ENCODE results near the gene GABPB1. TPM values are rescaled to one million over a fixed set of nuclear protein-coding genes. Genes with fewer than 3 reads are reported as not detected.

Gene GABPB1
- total RNA-seq, 2 donors from 2014 or later = 43.2 to 45.1 TPM

GRCh38 chr15:50236433-50236832 lies 118.6 kb downstream of the GABPB1 start:
- H3K9me3 Mint-ChIP-seq = no peaks in the 10 kb centered on the region
- H3K4me1 Mint-ChIP-seq (ENCODE audit: low read depth in 2 of 2) = no peaks in the 10 kb centered on the region
- H3K36me3 Mint-ChIP-seq = no peaks in the 10 kb centered on the region
- H3K4me3 Mint-ChIP-seq = no peak overlapping the region
- H3K27me3 Mint-ChIP-seq = no peaks in the 10 kb centered on the region
- no peak for DNase-seq (ENCODE audit: low spot score)
- no peak for ATAC-seq
- H3K27ac Mint-ChIP-seq = no peak overlapping the region

- Mint-ChIP-seq H3K4me1 (ENCODE audit: low read depth in 2 of 2) (no peaks in the 10 kb centered on the region), H3K9me3 (no peaks in the 10 kb centered on the region), H3K27ac (no peak overlapping the region), H3K27me3 (no peaks in the 10 kb centered on the region), H3K36me3 (no peaks in the 10 kb centered on the region), H3K4me3 (no peak overlapping the region)
- DNase-seq (ENCODE audit: low spot score) (no peak), ATAC-seq (no peak)
These were observed 119.2 kb downstream of the GABPB1 start for GRCh38 chr15:50235794-50236193.

GRCh38 chr15:50234764-50235163 lies 120.2 kb downstream of the GABPB1 start:
- DNase-seq (ENCODE audit: low spot score) = no peak
- Mint-ChIP-seq H3K27ac (no peak overlapping the region), H3K4me3 (no peak overlapping the region), H3K36me3 (no peaks in the 10 kb centered on the region), H3K9me3 (no peaks in the 10 kb centered on the region), H3K4me1 (ENCODE audit: low read depth in 2 of 2) (no peaks in the 10 kb centered on the region), H3K27me3 (no peaks in the 10 kb centered on the region)
- ATAC-seq = no peak

GRCh38 chr15:50233192-50233736 lies 121.7 kb downstream of the GABPB1 start:
- Mint-ChIP-seq H3K36me3 (peaks cover 6% of the 10 kb centered on the region), H3K27me3 (no peaks in the 10 kb centered on the region), H3K4me1 (ENCODE audit: low read depth in 2 of 2) (no peaks in the 10 kb centered on the region), H3K27ac (no peak overlapping the region), H3K4me3 (no peak overlapping the region), H3K9me3 (no peaks in the 10 kb centered on the region)
- DNase-seq (ENCODE audit: low spot score) (no peak), ATAC-seq (no peak)

- Mint-ChIP-seq H3K4me1 (ENCODE audit: low read depth in 2 of 2) (no peaks in the 10 kb centered on the region), H3K36me3 (peaks cover 6% of the 10 kb centered on the region), H3K27me3 (no peaks in the 10 kb centered on the region), H3K4me3 (no peak overlapping the region), H3K9me3 (no peaks in the 10 kb centered on the region), H3K27ac (no peak overlapping the region)
- no peak for DNase-seq (ENCODE audit: low spot score)
- ATAC-seq = no peak
These were observed 122.2 kb downstream of the GABPB1 start for GRCh38 chr15:50232791-50233190.

GRCh38 chr15:50231761-50232160 lies 123.2 kb downstream of the GABPB1 start:
- no peak overlapping the region for H3K27ac Mint-ChIP-seq
- no peaks in the 10 kb centered on the region for H3K9me3 Mint-ChIP-seq
- H3K4me1 Mint-ChIP-seq (ENCODE audit: low read depth in 2 of 2) = no peaks in the 10 kb centered on the region
- H3K27me3 Mint-ChIP-seq = no peaks in the 10 kb centered on the region
- ATAC-seq = no peak
- no peak overlapping the region for H3K4me3 Mint-ChIP-seq
- H3K36me3 Mint-ChIP-seq = peaks cover 6% of the 10 kb centered on the region
- DNase-seq (ENCODE audit: low spot score) = no peak

GRCh38 chr15:50229336-50229735 lies 125.7 kb downstream of the GABPB1 start:
- H3K27ac Mint-ChIP-seq = no peak overlapping the region
- H3K4me1 Mint-ChIP-seq (ENCODE audit: low read depth in 2 of 2) = no peaks in the 10 kb centered on the region
- H3K36me3 Mint-ChIP-seq = peaks cover 6% of the 10 kb centered on the region

GRCh38 chr15:50228866-50229265 lies 126.1 kb downstream of the GABPB1 start:
- no peaks in the 10 kb centered on the region for H3K4me1 Mint-ChIP-seq (ENCODE audit: low read depth in 2 of 2)
- H3K36me3 Mint-ChIP-seq = peaks cover 6% of the 10 kb centered on the region
- H3K27ac Mint-ChIP-seq = no peak overlapping the region
- DNase-seq (ENCODE audit: low spot score) = no peak
- H3K9me3 Mint-ChIP-seq = no peaks in the 10 kb centered on the region
- no peak overlapping the region for H3K4me3 Mint-ChIP-seq
- no peaks in the 10 kb centered on the region for H3K27me3 Mint-ChIP-seq
- no peak for ATAC-seq

More at GRCh38 chr15:50229336-50229735, 125.7 kb downstream of the GABPB1 start:
- H3K4me3 Mint-ChIP-seq = no peak overlapping the region
- DNase-seq (ENCODE audit: low spot score) (no peak), ATAC-seq (no peak)
- H3K27me3 Mint-ChIP-seq = no peaks in the 10 kb centered on the region
- H3K9me3 Mint-ChIP-seq = no peaks in the 10 kb centered on the region

GRCh38 chr15:50227076-50227475 lies 127.9 kb downstream of the GABPB1 start:
- Mint-ChIP-seq H3K9me3 (no peaks in the 10 kb centered on the region), H3K4me3 (no peak overlapping the region), H3K36me3 (peaks cover 20% of the 10 kb centered on the region), H3K27ac (no peak overlapping the region), H3K4me1 (ENCODE audit: low read depth in 2 of 2) (no peaks in the 10 kb centered on the region), H3K27me3 (no peaks in the 10 kb centered on the region)
- DNase-seq (ENCODE audit: low spot score) = no peak
- no peak for ATAC-seq

- no peaks in the 10 kb centered on the region for H3K9me3 Mint-ChIP-seq
These were observed 129.1 kb downstream of the GABPB1 start for GRCh38 chr15:50225938-50226337.

More at GRCh38 chr15:50225938-50226337, 129.1 kb downstream of the GABPB1 start:
- Mint-ChIP-seq H3K27ac (no peak overlapping the region), H3K27me3 (no peaks in the 10 kb centered on the region), H3K4me1 (ENCODE audit: low read depth in 2 of 2) (no peaks in the 10 kb centered on the region), H3K4me3 (no peak overlapping the region), H3K36me3 (peaks cover 20% of the 10 kb centered on the region)
- DNase-seq (ENCODE audit: low spot score) = no peak
- no peak for ATAC-seq

Other genes with a start within 250 kb of the GABPB1 start
- gene ATP8B4, start 236.0 kb downstream of the GABPB1 start, total RNA-seq = 100 to 1,000 TPM; 273 to 296 TPM
- gene SLC27A2, start 173.0 kb downstream of the GABPB1 start, total RNA-seq = 10 to 100 TPM; 72.6 to 77.6 TPM
- 10 to 100 TPM in 1 of 2 donors, not detected in 1; 93.2 TPM for gene HDC, start 89.5 kb downstream of the GABPB1 start, total RNA-seq
- gene USP8, start 69.2 kb upstream of the GABPB1 start, total RNA-seq = 10 to 100 TPM; 61.1 to 72.0 TPM
- not detected for gene USP50, start 191.5 kb upstream of the GABPB1 start, total RNA-seq

All from natural killer cell treated with Interleukin-12 subunit alpha and Interleukin-12 subunit beta and Interleukin-15 and Interleukin-18, amount 100 ng/mL, for 72 hours (primary cell).